Keratinocyte (primary cell): ENCODE data around the gene TMEM126B. TPM values are rescaled to one million over a fixed set of nuclear protein-coding genes. Genes with fewer than 3 reads are reported as not detected.

Source experiments
- DNase-seq: peaks from one replicate; pipeline ENCODE4 v3.0.0-alpha.2; 2011; ENCODE audit warnings: low read depth, missing footprints, low spot score
- FAIRE-seq: peaks from 2 replicates; lab custom pipeline; 2011; peaks lifted over from hg19 to GRCh38; lab: Jason Lieb, UNC
- H2AFZ ChIP-seq: 2 replicates; pipeline ENCODE4 v1.6.0; 2012; ENCODE audit warnings: low read length, control low read depth, inconsistent platforms; ENCODE audit not compliant: control insufficient read depth
- H3K27ac ChIP-seq: 2 replicates; pipeline ENCODE4 v1.5.1; 2011; ENCODE audit warnings: low read length; ENCODE audit not compliant: control insufficient read depth, insufficient read depth
- H3K27me3 ChIP-seq: 3 replicates; pipeline ENCODE4 v1.6.0; 2011; ENCODE audit warnings: low read length; ENCODE audit not compliant: control insufficient read depth, insufficient read depth; ENCODE audit errors: extremely low read depth
- H3K36me3 ChIP-seq, 2 experiments: 2 replicates in 1 of 2; 3 replicates in 1 of 2; pipeline ENCODE4 v1.5.1; 2011; ENCODE audit warnings: low read length in 2 of 2, mild to moderate bottlenecking in 1 of 2; ENCODE audit not compliant: control insufficient read depth in 2 of 2, insufficient read depth in 2 of 2; ENCODE audit errors: extremely low read depth in 1 of 2
- H3K4me1 ChIP-seq: 3 replicates; pipeline ENCODE4 v1.5.1; 2011; ENCODE audit warnings: low read length; ENCODE audit not compliant: control insufficient read depth, insufficient read depth; ENCODE audit errors: extremely low read depth
- H3K4me2 ChIP-seq: 3 replicates; pipeline ENCODE4 v1.6.0; 2011; ENCODE audit warnings: low read depth, low read length; ENCODE audit not compliant: control insufficient read depth, insufficient read depth; ENCODE audit errors: extremely low read depth
- H3K4me3 ChIP-seq, 3 experiments: fragments of 200-600 bp in 1 of 3; sonication (generic) in 1 of 3; 2 replicates in 2 of 3; 3 replicates in 1 of 3; pipeline ENCODE4 v1.5.1; 2011 to 2016; ENCODE audit warnings: low read length in 3 of 3, mild to moderate bottlenecking in 3 of 3, control low read depth in 2 of 3, inconsistent platforms in 1 of 3, low read depth in 1 of 3, mixed read lengths in 1 of 3, mixed run types in 1 of 3, moderate library complexity in 1 of 3; ENCODE audit not compliant: control insufficient read depth in 2 of 3, insufficient read depth in 2 of 3; ENCODE audit errors: extremely low read depth in 1 of 3
- H3K79me2 ChIP-seq: 2 replicates; pipeline ENCODE4 v1.6.0; 2012; ENCODE audit warnings: low read length; ENCODE audit not compliant: control insufficient read depth, insufficient read depth
- H3K9ac ChIP-seq: 3 replicates; pipeline ENCODE4 v1.6.0; 2011; ENCODE audit warnings: low read length; ENCODE audit not compliant: control insufficient read depth, insufficient read depth; ENCODE audit errors: extremely low read depth
- H3K9me1 ChIP-seq: 3 replicates; pipeline ENCODE4 v1.6.0; 2011; ENCODE audit warnings: low read length; ENCODE audit not compliant: control insufficient read depth, insufficient read depth; ENCODE audit errors: extremely low read depth
- H3K9me3 ChIP-seq: 2 replicates; pipeline ENCODE4 v1.5.1; 2012; ENCODE audit warnings: low read depth, low read length; ENCODE audit not compliant: control insufficient read depth
- H4K20me1 ChIP-seq: 3 replicates; pipeline ENCODE4 v1.6.0; 2011; ENCODE audit warnings: low read length; ENCODE audit not compliant: control insufficient read depth, insufficient read depth; ENCODE audit errors: extremely low read depth
- CTCF ChIP-seq, 3 experiments: IDR thresholded peaks in 1 of 3; conservative IDR thresholded peaks in 1 of 3; optimal IDR thresholded peaks in 1 of 3; 2 replicates in 2 of 3; 3 replicates in 1 of 3; pipeline versions ENCODE3 to v1.5.1; 2011; ENCODE audit warnings: low read length in 3 of 3, mild to moderate bottlenecking in 3 of 3, moderate library complexity in 2 of 3, control low read depth in 1 of 3, inconsistent platforms in 1 of 3; ENCODE audit not compliant: insufficient read depth in 2 of 3; ENCODE audit errors: extremely low read depth in 1 of 3
- EZH2 ChIP-seq: IDR thresholded peaks from one replicate; pipeline ENCODE4 v1.6.1; 2012; ENCODE audit warnings: inconsistent platforms, mild to moderate bottlenecking, low read length, moderate library complexity
- dilution Hi-C: fragments of 300-500 bp; cut with MboI; formaldehyde crosslinking; loops from one replicate; pipeline ENCODE4 v1.7.0; 2020; ENCODE audit warnings: low sequenced_read_pairs; ENCODE audit not compliant: extremely low pct_ligation_motif_present
- polyA plus RNA-seq, 5 experiments: library from polyadenylated mRNA; depleted of rRNA in 3 of 5; stranded (reverse) in 3 of 5; stranded (forward) in 1 of 5; unstranded in 1 of 5; fragments of >200 nt; gene quantifications; 1 replicate in 1 of 5; 2 replicates in 3 of 5; 3 replicates in 1 of 5; pipeline versions ENCODE4 v1.2.1 to v1.2.3, GENCODE V29; 2011 to 2012; ENCODE audit warnings: missing spikeins in 2 of 5, low read depth in 1 of 5, low replicate concordance in 1 of 5

TMEM126B gene
- polyA plus RNA-seq, 1 donor (not counting 4 experiments of a cell fraction or from before 2014, with no cell fraction given) = 105 TPM

GRCh38 chr11:85679576-85679975 is 51.2 kb downstream of the TMEM126B start:
- H3K36me3 ChIP-seq = no peaks in the 10 kb centered on the region
- no peak overlapping the region for H3K9ac ChIP-seq
- no peak overlapping the region for H3K4me3 ChIP-seq
- DNase-seq (no peak), FAIRE-seq (no peak)
- no peaks in the 10 kb centered on the region for H3K79me2 ChIP-seq
- no peak overlapping the region for H2AFZ ChIP-seq
- H3K27me3 ChIP-seq = no peaks in the 10 kb centered on the region
- dilution Hi-C loops = no loop called here
- TF ChIP-seq EZH2 (no peak), CTCF (optimal IDR thresholded peaks at IDR 0.05 in 1 of 3, IDR thresholded peaks at IDR 0.05 in 1 of 3, conservative IDR thresholded peaks at IDR 0.05 in 1 of 3; ENCODE audit: extremely low read depth in 1 of 3, insufficient read depth in 2 of 3, low read length in 3 of 3) (no peak)
- no peak overlapping the region for H3K27ac ChIP-seq
- H3K9me1 ChIP-seq = no peaks in the 10 kb centered on the region
- no peaks in the 10 kb centered on the region for H4K20me1 ChIP-seq
- no peak overlapping the region for H3K4me2 ChIP-seq
- no peaks in the 10 kb centered on the region for H3K4me1 ChIP-seq
- H3K9me3 ChIP-seq = no peaks in the 10 kb centered on the region

GRCh38 chr11:85680897-85681296 is 52.5 kb downstream of the TMEM126B start:
- Histone ChIP-seq H2AFZ (no peak overlapping the region), H3K4me2 (no peak overlapping the region), H3K9ac (no peak overlapping the region), H3K27ac (no peak overlapping the region), H3K9me1 (no peaks in the 10 kb centered on the region), H3K9me3 (no peaks in the 10 kb centered on the region), H3K27me3 (no peaks in the 10 kb centered on the region), H3K79me2 (no peaks in the 10 kb centered on the region), H3K4me3 (no peak overlapping the region), H3K36me3 (no peaks in the 10 kb centered on the region), H3K4me1 (no peaks in the 10 kb centered on the region), H4K20me1 (no peaks in the 10 kb centered on the region)
- dilution Hi-C loops = no loop called here
- FAIRE-seq (no peak), DNase-seq (no peak)
- TF ChIP-seq CTCF (optimal IDR thresholded peaks at IDR 0.05 in 1 of 3, IDR thresholded peaks at IDR 0.05 in 1 of 3, conservative IDR thresholded peaks at IDR 0.05 in 1 of 3; ENCODE audit: extremely low read depth in 1 of 3, insufficient read depth in 2 of 3, low read length in 3 of 3) = no peak
- no peak for TF ChIP-seq EZH2
